K562 (cell line): ENCODE measurements around the gene HFE. TPM values are rescaled to one million over a fixed set of nuclear protein-coding genes. Genes with fewer than 3 reads are reported as not detected.
A peak's percentile ranks its signal among the peaks of the same experiment; 100 is the strongest.

Source experiments
- CTBP1 ChIP-seq: fragments of 450-650 bp; IDR thresholded peaks from 2 replicates; pipeline ENCODE4 v1.6.1; 2016; ENCODE audit warnings: borderline replicate concordance
- HOMEZ ChIP-seq: fragments of 250-450 bp; sonication (Bioruptor Pico); IDR thresholded peaks from 2 replicates; pipeline ENCODE4 v1.4.0; 2020; ENCODE audit warnings: mild to moderate bottlenecking, moderate library complexity
- ILF3 ChIP-seq: fragments of 450-650 bp; IDR thresholded peaks from 2 replicates; pipeline ENCODE4 v1.6.1; 2018; ENCODE audit warnings: antibody characterized with exemption, mild to moderate bottlenecking, moderate library complexity, borderline replicate concordance
- JUND ChIP-seq, 2 experiments: IDR thresholded peaks; 2 replicates in 1 of 2; 3 replicates in 1 of 2; pipeline ENCODE4 v1.6.1; 2011; ENCODE audit warnings: borderline replicate concordance in 2 of 2, low read depth in 2 of 2, low read length in 2 of 2, improper control_type of control experiment in 1 of 2, missing biosample characterization in 1 of 2, missing genetic modification characterization in 1 of 2, missing genetic modification reagents in 1 of 2
- KLF10 ChIP-seq: fragments of 250-450 bp; sonication (Bioruptor Pico); IDR thresholded peaks from 2 replicates; pipeline ENCODE4 v1.6.1; 2021; ENCODE audit warnings: matching md5 sums
- MECOM ChIP-seq: fragments of 250-450 bp; sonication (Bioruptor Pico); IDR thresholded peaks from 2 replicates; pipeline ENCODE4 v1.8.0; 2022; ENCODE audit warnings: inconsistent platforms
- MTA1 ChIP-seq: fragments of 450-650 bp; IDR thresholded peaks from 2 replicates; pipeline ENCODE4 v1.6.1; 2017; ENCODE audit warnings: borderline replicate concordance
- NFATC3 ChIP-seq: fragments of 450-650 bp; IDR thresholded peaks from 2 replicates; pipeline ENCODE4 v1.6.1; 2017; ENCODE audit warnings: mild to moderate bottlenecking
- POLR2G ChIP-seq: fragments of 200-400 bp; formaldehyde crosslinking; IDR thresholded peaks from 2 replicates; pipeline ENCODE4 v1.6.1; 2017; ENCODE audit warnings: low read depth, mild to moderate bottlenecking, antibody characterized with exemption, low read length, moderate library complexity
- RCOR1 ChIP-seq, 2 experiments: IDR thresholded peaks; 2 replicates each; pipeline ENCODE4 v1.6.1; 2012; ENCODE audit warnings: low read depth in 2 of 2, low read length in 2 of 2, borderline replicate concordance in 1 of 2, improper control_type of control experiment in 1 of 2
- SUPT5H ChIP-seq: fragments of 450-650 bp; IDR thresholded peaks from 2 replicates; pipeline ENCODE4 v1.6.1; 2016
- TBL1XR1 ChIP-seq, 2 experiments: IDR thresholded peaks; 2 replicates each; pipeline ENCODE4 v1.6.1; 2012; ENCODE audit warnings: improper control_type of control experiment in 2 of 2, low read length in 2 of 2, mild to moderate bottlenecking in 1 of 2
- TCF3 ChIP-seq: sonication (generic); formaldehyde crosslinking; IDR thresholded peaks from 2 replicates; pipeline ENCODE4 v1.4.0; 2020; ENCODE audit warnings: mild to moderate bottlenecking, missing genetic modification reagents
- VEZF1 ChIP-seq: fragments of 200-800 bp; sonication (Bioruptor generic); IDR thresholded peaks from 2 replicates; pipeline ENCODE4 v1.6.1; 2017; ENCODE audit warnings: missing genetic modification characterization, missing compliant biosample characterization
- ZNF184 ChIP-seq: sonication (generic); formaldehyde crosslinking; IDR thresholded peaks from 2 replicates; pipeline ENCODE4 v1.5.0; 2020; ENCODE audit warnings: missing genetic modification reagents
- ZNF347 ChIP-seq: fragments of 450-650 bp; formaldehyde crosslinking; IDR thresholded peaks from 2 replicates; pipeline ENCODE4 v1.4.0; 2020; ENCODE audit warnings: low read depth, mild to moderate bottlenecking, moderate library complexity
- ZNF589 ChIP-seq: fragments of 200-800 bp; sonication (Bioruptor generic); IDR thresholded peaks from 2 replicates; pipeline ENCODE4 v1.6.1; 2016; ENCODE audit warnings: low read depth, missing genetic modification characterization, missing compliant biosample characterization
- polyA plus RNA-seq, 8 experiments: library from polyadenylated mRNA; depleted of rRNA in 4 of 8; stranded (reverse) in 5 of 8; unstranded in 3 of 8; fragments of >200 nt; fragmentation: Nextera tagmentation in 2 of 8; fragmentation: Illumina TruSeq in 1 of 8; extraction: Ambion mirVana in 2 of 8; extraction: Trizol in 1 of 8; gene quantifications; 2 replicates each; pipeline versions ENCODE4 v1.2.1 to v1.2.3, GENCODE V29; 2011 to 2014; ENCODE audit warnings: inconsistent platforms in 1 of 8, missing spikeins in 1 of 8
- total RNA-seq, 7 experiments: library from RNA; depleted of rRNA in 6 of 7; stranded (reverse); fragments of >200 nt in 6 of 7; fragmentation: Illumina TruSeq in 2 of 7; extraction: Trizol in 2 of 7; gene quantifications; 2 replicates each; pipeline versions ENCODE4 v1.2.1 to v1.2.3, GENCODE V29; 2011 to 2021; ENCODE audit warnings: low replicate concordance in 1 of 7
- TF ChIP-seq, protein P1 (sequence below): fragments of 200-800 bp; sonication (Bioruptor generic); IDR thresholded peaks from 2 replicates; pipeline ENCODE4 v1.6.1; 2017; ENCODE audit warnings: missing genetic modification characterization, missing compliant biosample characterization
- TF ChIP-seq, protein P2 (sequence below): fragments of 250-450 bp; sonication (Bioruptor Pico); IDR thresholded peaks from 2 replicates; pipeline ENCODE4 v1.5.0; 2021; ENCODE audit warnings: mild to moderate bottlenecking, moderate library complexity

The HFE gene
- total and polyA plus RNA-seq, 9 of the 15 experiments (the other 6 are each of a cell fraction or from before 2014, with no cell fraction given), result 0.14 to 1.2 (median 0.76) TPM

DNA sequence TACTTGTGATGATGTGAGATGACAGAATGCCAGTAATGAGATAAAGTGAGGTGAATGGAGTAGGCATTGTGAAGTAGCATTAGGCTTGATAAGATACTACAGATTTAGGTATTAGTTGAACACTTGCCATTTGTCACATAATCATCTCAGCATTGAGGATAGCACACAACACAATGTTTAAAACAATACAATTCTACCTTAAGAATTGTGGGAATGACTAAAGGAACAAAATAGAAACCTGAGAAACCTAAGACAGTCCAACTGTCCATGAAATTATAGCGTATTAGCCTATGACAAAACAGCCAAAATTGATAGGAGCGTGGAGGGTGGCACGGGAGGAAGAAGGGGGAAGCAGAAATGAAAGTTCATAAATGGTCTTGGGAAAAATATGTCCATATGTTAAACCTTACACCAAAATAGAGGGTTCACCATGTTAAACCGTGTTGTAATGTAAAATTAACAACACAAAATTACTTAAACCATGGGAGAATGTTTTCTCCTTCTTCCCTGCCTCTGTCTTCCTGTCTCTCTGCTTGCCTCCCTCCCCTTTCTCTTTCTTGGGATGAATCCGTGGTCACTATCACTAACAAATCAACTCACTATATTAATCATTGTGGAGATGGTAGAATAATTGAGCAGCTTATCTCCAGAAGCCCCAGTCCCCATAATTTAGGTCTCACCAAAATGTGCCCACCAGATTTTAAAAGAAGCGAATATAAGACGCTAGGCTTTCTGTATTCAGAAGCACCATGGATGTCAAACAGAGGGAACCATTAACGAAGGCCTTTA, 33.0 kb upstream of the HFE start (continued):
- TF ChIP-seq RCOR1 (IDR thresholded peaks at IDR 0.05; ENCODE audit: borderline replicate concordance in 1 of 2, low read depth in 2 of 2, low read length in 2 of 2) (0 out of 4 replicates have a peak, but pooled peaks of 1 of the 2 experiments have one; percentile 3), ZNF347 (CRISPR knock-in tag) (0 out of 2 replicates have a peak, but pooled peaks have one; percentile 62), ZNF589 (CRISPR knock-in tag) (peak; percentile 73), MTA1 (no peak; the same call in 1 of the 2 replicates), JUND (IDR thresholded peaks at IDR 0.05; ENCODE audit: borderline replicate concordance, low read depth, low read length) (0 out of 2 replicates have a peak, but pooled peaks have one; percentile 15), JUND (tag; IDR thresholded peaks at IDR 0.05; ENCODE audit: borderline replicate concordance, low read depth, low read length) (no peak), CTBP1 (peak; percentile 18; the same call in 1 of the 2 replicates), ZNF184 (CRISPR knock-in tag) (no peak), HOMEZ (no peak), SUPT5H (peak; percentile 43), NFATC3 (peak; percentile 18; the same call in 1 of the 2 replicates), POLR2G (peak; percentile 64), MECOM (CRISPR knock-in tag) (0 out of 2 replicates have a peak, but pooled peaks have one; percentile 12), ILF3 (peak; percentile 44), VEZF1 (CRISPR knock-in tag) (no peak; the same call in 1 of the 2 replicates), TCF3 (CRISPR knock-in tag) (no peak), KLF10 (peak; percentile 84), TBL1XR1 (IDR thresholded peaks at IDR 0.05; ENCODE audit: low read length in 2 of 2) (peak in 1 of 2 experiments; percentile 67; a peak in 1 of 4 replicates)
- TF ChIP-seq, protein P1, sequence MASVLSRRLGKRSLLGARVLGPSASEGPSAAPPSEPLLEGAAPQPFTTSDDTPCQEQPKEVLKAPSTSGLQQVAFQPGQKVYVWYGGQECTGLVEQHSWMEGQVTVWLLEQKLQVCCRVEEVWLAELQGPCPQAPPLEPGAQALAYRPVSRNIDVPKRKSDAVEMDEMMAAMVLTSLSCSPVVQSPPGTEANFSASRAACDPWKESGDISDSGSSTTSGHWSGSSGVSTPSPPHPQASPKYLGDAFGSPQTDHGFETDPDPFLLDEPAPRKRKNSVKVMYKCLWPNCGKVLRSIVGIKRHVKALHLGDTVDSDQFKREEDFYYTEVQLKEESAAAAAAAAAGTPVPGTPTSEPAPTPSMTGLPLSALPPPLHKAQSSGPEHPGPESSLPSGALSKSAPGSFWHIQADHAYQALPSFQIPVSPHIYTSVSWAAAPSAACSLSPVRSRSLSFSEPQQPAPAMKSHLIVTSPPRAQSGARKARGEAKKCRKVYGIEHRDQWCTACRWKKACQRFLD (CRISPR knock-in tag), result peak; percentile 54; the same call in 1 of the 2 replicates
- TF ChIP-seq, protein P2, sequence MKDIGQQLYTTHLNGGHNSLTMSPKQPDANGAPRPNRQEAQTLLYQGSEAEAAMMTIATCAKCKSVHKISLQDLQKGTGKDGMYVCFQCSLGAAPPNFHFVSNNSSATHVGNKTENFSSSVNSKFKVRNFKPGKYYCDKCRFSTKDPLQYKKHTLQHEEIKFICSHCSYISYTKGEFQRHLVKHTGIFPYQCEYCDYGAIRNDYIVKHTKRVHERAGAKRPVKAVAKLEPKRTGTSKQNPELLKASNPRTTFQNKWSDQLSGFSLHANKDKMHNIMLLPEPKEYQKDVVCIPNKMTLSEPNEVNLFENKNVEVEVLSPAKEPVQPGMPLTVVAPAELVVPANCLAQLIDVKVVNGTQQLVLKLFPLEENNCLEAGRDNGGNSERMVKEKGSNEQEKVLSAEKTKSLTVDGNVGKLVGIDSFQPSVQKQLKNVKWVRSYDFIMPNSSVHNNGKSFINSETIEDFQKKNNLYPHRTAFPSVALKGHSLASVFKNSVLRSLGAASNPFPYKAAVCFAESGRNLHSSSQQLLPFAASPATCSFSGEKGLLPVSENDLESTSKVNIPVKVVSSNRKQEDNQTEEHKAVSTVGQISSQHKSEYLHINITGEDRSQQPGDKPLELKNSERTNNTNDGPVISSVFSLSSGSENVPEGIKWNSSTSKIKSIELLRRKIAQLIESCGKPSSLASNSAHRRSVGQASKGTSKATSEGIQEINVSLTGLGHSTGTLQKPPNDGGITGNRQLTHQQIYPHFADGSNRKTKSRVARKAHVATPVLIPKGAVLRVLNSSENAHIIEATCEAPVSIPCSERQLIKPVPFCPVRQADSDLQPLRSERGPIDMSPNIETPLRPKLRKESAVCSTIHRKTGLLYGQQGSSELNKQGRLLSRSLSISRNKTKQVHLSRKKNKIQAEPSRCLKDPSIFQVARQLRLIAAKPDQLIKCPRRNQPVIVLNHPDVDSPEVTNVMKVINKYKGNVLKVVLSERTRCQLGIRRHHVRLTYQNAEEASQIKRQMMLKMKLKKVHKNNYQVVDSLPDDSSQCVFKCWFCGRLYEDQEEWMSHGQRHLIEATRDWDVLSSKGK (CRISPR knock-in tag), result 0 out of 2 replicates have a peak, but pooled peaks have one; percentile 31
